Osteocyte (in vitro differentiated cells): Measurements from ENCODE around the gene MCCD1. TPM values are rescaled to one million over a fixed set of nuclear protein-coding genes. Genes with fewer than 3 reads are reported as not detected.
A peak's percentile ranks its signal among the peaks of the same experiment; 100 is the strongest.

Experiments used
- DNase-seq: peaks from one replicate; pipeline ENCODE4 v3.0.0; 2021; ENCODE audit warnings: mixed read lengths; ENCODE audit not compliant: unreplicated experiment; ENCODE audit errors: extremely low spot score
- H3K27ac Mint-ChIP-seq: one replicate; pipeline ENCODE4 v1.8.0; 2021; ENCODE audit warnings: mild to moderate bottlenecking, mixed read lengths; ENCODE audit not compliant: unreplicated experiment
- H3K27me3 Mint-ChIP-seq: one replicate; pipeline ENCODE4 v1.8.0; 2021; ENCODE audit warnings: mixed read lengths; ENCODE audit not compliant: unreplicated experiment
- H3K36me3 Mint-ChIP-seq: one replicate; pipeline ENCODE4 v1.8.0; 2021; ENCODE audit warnings: mixed read lengths; ENCODE audit not compliant: unreplicated experiment
- H3K4me1 Mint-ChIP-seq: one replicate; pipeline ENCODE4 v1.8.0; 2021; ENCODE audit warnings: mixed read lengths; ENCODE audit not compliant: unreplicated experiment
- H3K4me3 Mint-ChIP-seq: one replicate; pipeline ENCODE4 v1.8.0; 2021; ENCODE audit warnings: mild to moderate bottlenecking, moderate library complexity, mixed read lengths; ENCODE audit not compliant: unreplicated experiment
- H3K9me3 Mint-ChIP-seq: one replicate; pipeline ENCODE4 v1.8.0; 2021; ENCODE audit warnings: mixed read lengths; ENCODE audit not compliant: unreplicated experiment
- CTCF ChIP-seq: fragments of 200-600 bp; sonication (generic); IDR thresholded peaks from 2 replicates; pipeline ENCODE4 v1.5.0; 2021; ENCODE audit warnings: antibody characterized with exemption, mild to moderate bottlenecking, moderate library complexity
- total RNA-seq: library from RNA; stranded (reverse); gene quantifications from 2 replicates; pipeline ENCODE4 v1.2.1, GENCODE V29; 2021

The MCCD1 gene
- total RNA-seq, 1 donor from 2014 or later: not detected

- Mint-ChIP-seq H3K4me3 (no peak overlapping the region), H3K27me3 (no peaks in the 10 kb centered on the region), H3K4me1 (peaks cover 12% of the 10 kb centered on the region), H3K27ac (no peak overlapping the region), H3K36me3 (peaks cover 70% of the 10 kb centered on the region), H3K9me3 (no peaks in the 10 kb centered on the region)
- no peak for DNase-seq
- no peak for TF ChIP-seq CTCF
Measured at GRCh38 chr6:31534011-31534410, 5.2 kb downstream of the MCCD1 start.

GRCh38 chr6:31534521-31535040 lies 5.8 kb downstream of the MCCD1 start:
- no peak overlapping the region for H3K27ac Mint-ChIP-seq
- peaks cover 76% of the 10 kb centered on the region for H3K36me3 Mint-ChIP-seq
- H3K27me3 Mint-ChIP-seq: no peaks in the 10 kb centered on the region
- H3K9me3 Mint-ChIP-seq: no peaks in the 10 kb centered on the region
- H3K4me3 Mint-ChIP-seq: no peak overlapping the region
- peaks cover 17% of the 10 kb centered on the region for H3K4me1 Mint-ChIP-seq
- TF ChIP-seq CTCF: no peak
- DNase-seq: no peak

- DNase-seq: no peak
- Mint-ChIP-seq H3K9me3 (no peaks in the 10 kb centered on the region), H3K27me3 (no peaks in the 10 kb centered on the region), H3K36me3 (peaks cover 78% of the 10 kb centered on the region), H3K4me3 (no peak overlapping the region), H3K4me1 (peaks cover 27% of the 10 kb centered on the region), H3K27ac (no peak overlapping the region)
- no peak for TF ChIP-seq CTCF
Measured at GRCh38 chr6:31535538-31536324, 7.0 kb downstream of the MCCD1 start.

GRCh38 chr6:31538805-31539400 lies 10.1 kb downstream of the MCCD1 start:
- peaks cover 56% of the 10 kb centered on the region for H3K36me3 Mint-ChIP-seq
- H3K9me3 Mint-ChIP-seq: no peaks in the 10 kb centered on the region
- no peaks in the 10 kb centered on the region for H3K27me3 Mint-ChIP-seq
- H3K4me1 Mint-ChIP-seq: peaks cover 34% of the 10 kb centered on the region
- H3K27ac Mint-ChIP-seq: peak overlapping the region; percentile 9
- no peak for TF ChIP-seq CTCF
- H3K4me3 Mint-ChIP-seq: peak overlapping the region; percentile 96
- no peak for DNase-seq

- peak overlapping the region; percentile 99 for H3K27ac Mint-ChIP-seq
- peaks cover 38% of the 10 kb centered on the region for H3K4me1 Mint-ChIP-seq
- no peaks in the 10 kb centered on the region for H3K9me3 Mint-ChIP-seq
- no peak for DNase-seq
- H3K4me3 Mint-ChIP-seq: peak overlapping the region; percentile 96
- no peaks in the 10 kb centered on the region for H3K27me3 Mint-ChIP-seq
- TF ChIP-seq CTCF: no peak
- H3K36me3 Mint-ChIP-seq: peaks cover 39% of the 10 kb centered on the region
Measured at GRCh38 chr6:31540640-31541039, 11.9 kb downstream of the MCCD1 start.
